ENCODE data around the gene GAGE12C.
"Not testable (repeated sequence)": the region's sequence is repeated elsewhere in the genome, so short reads cannot be mapped to it uniquely, and the experiment has no call there.

GRCh38 chrX:49541433-49541832, 9.5 kb downstream of the GAGE12C start, which contains the start of gene GAGE12D:
- TF ChIP-seq CTCF (conservative IDR thresholded peaks at IDR 0.05 in 1 of 2, IDR thresholded peaks at IDR 0.05 in 1 of 2; ENCODE audit: extremely low read depth in 1 of 2, insufficient read depth in 1 of 2, low read depth in 1 of 2, low read length in 2 of 2); EZH2 (IDR thresholded peaks at IDR 0.05; ENCODE audit: borderline replicate concordance, low read length): not testable (repeated sequence)
